ENCODE measurements around the gene TMEM176A. TPM values are rescaled to one million over a fixed set of nuclear protein-coding genes. Genes with fewer than 3 reads are reported as not detected.
A peak's percentile ranks its signal among the peaks of the same experiment; 100 is the strongest.

TMEM176A gene
- polyA plus RNA-seq, 2 of the 4 experiments (the other 2 are of a cell fraction): 0.05 TPM; not detected in 1

DNA sequence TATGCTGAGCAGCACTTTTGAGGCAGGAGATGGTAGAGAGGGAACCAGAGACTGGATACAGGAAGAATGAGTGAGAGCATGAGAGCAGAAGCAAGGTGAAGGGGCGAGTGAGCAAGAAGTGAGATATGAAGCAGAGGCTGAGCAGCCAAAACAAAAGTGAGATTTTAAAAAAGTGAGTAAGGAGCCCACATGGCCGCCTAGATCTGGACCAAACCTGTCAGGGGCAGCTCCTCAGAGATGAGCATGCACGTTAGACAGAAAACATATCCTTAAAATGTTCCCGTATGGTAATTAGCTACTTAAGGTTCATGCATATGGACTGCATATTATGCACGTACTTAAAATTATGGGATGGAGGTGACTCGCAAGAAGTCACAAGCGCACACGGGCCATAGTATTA is 22.5 kb downstream of the TMEM176A start:
- DNase-seq (ENCODE audit: low read depth in 1 of 2, low spot score in 1 of 2): no peak
- CTCF ChIA-PET: no interaction called here
- Histone ChIP-seq H3K9me3 (no peaks in the 10 kb centered on the region), H3K4me1 (no peaks in the 10 kb centered on the region), H3K4me3 (no peak overlapping the region), H3K4me2 (no peak overlapping the region), H3K27ac (no peak overlapping the region)
- FAIRE-seq: no peak
- TF ChIP-seq CEBPB (IDR thresholded peaks at IDR 0.05): no peak
- TF ChIP-seq FOSB (CRISPR knock-in tag; IDR thresholded peaks at IDR 0.05): no peak
- TF ChIP-seq RAD21 (conservative IDR thresholded peaks at IDR 0.05 in 1 of 2, IDR thresholded peaks at IDR 0.05 in 1 of 2): no peak
- TF ChIP-seq, protein P1, sequence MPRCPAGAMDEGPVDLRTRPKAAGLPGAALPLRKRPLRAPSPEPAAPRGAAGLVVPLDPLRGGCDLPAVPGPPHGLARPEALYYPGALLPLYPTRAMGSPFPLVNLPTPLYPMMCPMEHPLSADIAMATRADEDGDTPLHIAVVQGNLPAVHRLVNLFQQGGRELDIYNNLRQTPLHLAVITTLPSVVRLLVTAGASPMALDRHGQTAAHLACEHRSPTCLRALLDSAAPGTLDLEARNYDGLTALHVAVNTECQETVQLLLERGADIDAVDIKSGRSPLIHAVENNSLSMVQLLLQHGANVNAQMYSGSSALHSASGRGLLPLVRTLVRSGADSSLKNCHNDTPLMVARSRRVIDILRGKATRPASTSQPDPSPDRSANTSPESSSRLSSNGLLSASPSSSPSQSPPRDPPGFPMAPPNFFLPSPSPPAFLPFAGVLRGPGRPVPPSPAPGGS (IDR thresholded peaks at IDR 0.05): no peak
- TF ChIP-seq, protein P2, sequence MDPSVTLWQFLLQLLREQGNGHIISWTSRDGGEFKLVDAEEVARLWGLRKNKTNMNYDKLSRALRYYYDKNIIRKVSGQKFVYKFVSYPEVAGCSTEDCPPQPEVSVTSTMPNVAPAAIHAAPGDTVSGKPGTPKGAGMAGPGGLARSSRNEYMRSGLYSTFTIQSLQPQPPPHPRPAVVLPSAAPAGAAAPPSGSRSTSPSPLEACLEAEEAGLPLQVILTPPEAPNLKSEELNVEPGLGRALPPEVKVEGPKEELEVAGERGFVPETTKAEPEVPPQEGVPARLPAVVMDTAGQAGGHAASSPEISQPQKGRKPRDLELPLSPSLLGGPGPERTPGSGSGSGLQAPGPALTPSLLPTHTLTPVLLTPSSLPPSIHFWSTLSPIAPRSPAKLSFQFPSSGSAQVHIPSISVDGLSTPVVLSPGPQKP (IDR thresholded peaks at IDR 0.05; ENCODE audit: low read depth, low read length): no peak
- TF ChIP-seq FOSL2 (IDR thresholded peaks at IDR 0.05): no peak
- TF ChIP-seq FOSL2 (CRISPR knock-in tag; IDR thresholded peaks at IDR 0.05): no peak
- TF ChIP-seq, protein P3, sequence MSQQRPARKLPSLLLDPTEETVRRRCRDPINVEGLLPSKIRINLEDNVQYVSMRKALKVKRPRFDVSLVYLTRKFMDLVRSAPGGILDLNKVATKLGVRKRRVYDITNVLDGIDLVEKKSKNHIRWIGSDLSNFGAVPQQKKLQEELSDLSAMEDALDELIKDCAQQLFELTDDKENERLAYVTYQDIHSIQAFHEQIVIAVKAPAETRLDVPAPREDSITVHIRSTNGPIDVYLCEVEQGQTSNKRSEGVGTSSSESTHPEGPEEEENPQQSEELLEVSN (IDR thresholded peaks at IDR 0.05; ENCODE audit: borderline replicate concordance, low read depth): no peak
- TF ChIP-seq SREBF2 (IDR thresholded peaks at IDR 0.05): no peak
- TF ChIP-seq, protein P4, sequence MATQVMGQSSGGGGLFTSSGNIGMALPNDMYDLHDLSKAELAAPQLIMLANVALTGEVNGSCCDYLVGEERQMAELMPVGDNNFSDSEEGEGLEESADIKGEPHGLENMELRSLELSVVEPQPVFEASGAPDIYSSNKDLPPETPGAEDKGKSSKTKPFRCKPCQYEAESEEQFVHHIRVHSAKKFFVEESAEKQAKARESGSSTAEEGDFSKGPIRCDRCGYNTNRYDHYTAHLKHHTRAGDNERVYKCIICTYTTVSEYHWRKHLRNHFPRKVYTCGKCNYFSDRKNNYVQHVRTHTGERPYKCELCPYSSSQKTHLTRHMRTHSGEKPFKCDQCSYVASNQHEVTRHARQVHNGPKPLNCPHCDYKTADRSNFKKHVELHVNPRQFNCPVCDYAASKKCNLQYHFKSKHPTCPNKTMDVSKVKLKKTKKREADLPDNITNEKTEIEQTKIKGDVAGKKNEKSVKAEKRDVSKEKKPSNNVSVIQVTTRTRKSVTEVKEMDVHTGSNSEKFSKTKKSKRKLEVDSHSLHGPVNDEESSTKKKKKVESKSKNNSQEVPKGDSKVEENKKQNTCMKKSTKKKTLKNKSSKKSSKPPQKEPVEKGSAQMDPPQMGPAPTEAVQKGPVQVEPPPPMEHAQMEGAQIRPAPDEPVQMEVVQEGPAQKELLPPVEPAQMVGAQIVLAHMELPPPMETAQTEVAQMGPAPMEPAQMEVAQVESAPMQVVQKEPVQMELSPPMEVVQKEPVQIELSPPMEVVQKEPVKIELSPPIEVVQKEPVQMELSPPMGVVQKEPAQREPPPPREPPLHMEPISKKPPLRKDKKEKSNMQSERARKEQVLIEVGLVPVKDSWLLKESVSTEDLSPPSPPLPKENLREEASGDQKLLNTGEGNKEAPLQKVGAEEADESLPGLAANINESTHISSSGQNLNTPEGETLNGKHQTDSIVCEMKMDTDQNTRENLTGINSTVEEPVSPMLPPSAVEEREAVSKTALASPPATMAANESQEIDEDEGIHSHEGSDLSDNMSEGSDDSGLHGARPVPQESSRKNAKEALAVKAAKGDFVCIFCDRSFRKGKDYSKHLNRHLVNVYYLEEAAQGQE (IDR thresholded peaks at IDR 0.05): no peak
- no peak for TF ChIP-seq POLR2AphosphoS2 (conservative IDR thresholded peaks at IDR 0.05; ENCODE audit: low read length)
- POLR2A ChIA-PET: no interaction called here
- 31% methylated on average over 8 of the region's 8 CpGs for WGBS (ENCODE audit: missing lambda C conversion rate)
- ATAC-seq: no peak

DNA sequence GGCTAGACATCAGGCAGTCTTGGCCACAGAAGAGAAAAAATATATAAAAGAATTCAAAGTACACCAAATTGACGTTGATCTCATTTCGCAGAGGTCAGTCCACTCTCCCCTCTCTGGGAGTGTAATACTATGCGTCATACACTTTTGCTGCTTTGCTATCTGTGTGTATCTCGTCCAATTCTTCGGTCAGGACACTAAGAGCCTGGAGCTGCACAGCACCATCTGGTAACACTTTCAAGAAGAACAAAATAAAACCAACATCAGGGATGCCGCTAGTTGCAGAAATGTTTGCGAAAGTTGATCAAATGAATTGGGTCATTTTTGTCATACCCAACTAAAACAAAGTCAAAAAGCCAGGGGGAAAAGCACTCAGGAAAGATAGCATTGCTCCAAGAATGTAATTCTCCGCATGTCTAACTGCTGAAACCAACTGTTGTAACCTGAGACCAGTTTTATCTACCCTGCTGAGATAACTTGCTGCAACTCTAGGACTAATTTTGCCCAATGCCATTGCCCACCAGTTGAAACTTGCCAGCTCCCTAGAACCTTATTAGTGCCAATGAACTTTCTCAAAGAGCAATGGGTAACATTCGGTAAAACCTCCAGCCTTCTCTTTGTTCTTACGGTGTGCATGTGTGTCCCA is 23.0 kb downstream of the TMEM176A start:
- 54% methylated on average over 10 of the region's 10 CpGs for WGBS (ENCODE audit: missing lambda C conversion rate)
- FAIRE-seq (no peak), DNase-seq (ENCODE audit: low read depth in 1 of 2, low spot score in 1 of 2) (no peak), ATAC-seq (0 out of 6 replicates have a peak, but pooled peaks of 1 of the 2 experiments have one; percentile 22)
- TF ChIP-seq, protein P1 (IDR thresholded peaks at IDR 0.05): no peak
- TF ChIP-seq KDM1A (IDR thresholded peaks at IDR 0.05; ENCODE audit: low read depth) (no peak), TFCP2L1 (CRISPR knock-in tag; IDR thresholded peaks at IDR 0.05) (no peak), EHMT2 (IDR thresholded peaks at IDR 0.05; ENCODE audit: low read depth) (no peak), BHLHE40 (IDR thresholded peaks at IDR 0.05; ENCODE audit: low read depth, low read length) (no peak), ZNF302 (CRISPR knock-in tag; IDR thresholded peaks at IDR 0.05) (no peak), EP300 (IDR thresholded peaks at IDR 0.05) (no peak), NPAS2 (CRISPR knock-in tag; IDR thresholded peaks at IDR 0.05; ENCODE audit: borderline replicate concordance) (no peak), MYC (IDR thresholded peaks at IDR 0.05; ENCODE audit: borderline replicate concordance, low read length) (no peak), EHF (CRISPR knock-in tag; IDR thresholded peaks at IDR 0.05) (no peak), FOXS1 (CRISPR knock-in tag; IDR thresholded peaks at IDR 0.05) (no peak)
- TF ChIP-seq, protein P5, sequence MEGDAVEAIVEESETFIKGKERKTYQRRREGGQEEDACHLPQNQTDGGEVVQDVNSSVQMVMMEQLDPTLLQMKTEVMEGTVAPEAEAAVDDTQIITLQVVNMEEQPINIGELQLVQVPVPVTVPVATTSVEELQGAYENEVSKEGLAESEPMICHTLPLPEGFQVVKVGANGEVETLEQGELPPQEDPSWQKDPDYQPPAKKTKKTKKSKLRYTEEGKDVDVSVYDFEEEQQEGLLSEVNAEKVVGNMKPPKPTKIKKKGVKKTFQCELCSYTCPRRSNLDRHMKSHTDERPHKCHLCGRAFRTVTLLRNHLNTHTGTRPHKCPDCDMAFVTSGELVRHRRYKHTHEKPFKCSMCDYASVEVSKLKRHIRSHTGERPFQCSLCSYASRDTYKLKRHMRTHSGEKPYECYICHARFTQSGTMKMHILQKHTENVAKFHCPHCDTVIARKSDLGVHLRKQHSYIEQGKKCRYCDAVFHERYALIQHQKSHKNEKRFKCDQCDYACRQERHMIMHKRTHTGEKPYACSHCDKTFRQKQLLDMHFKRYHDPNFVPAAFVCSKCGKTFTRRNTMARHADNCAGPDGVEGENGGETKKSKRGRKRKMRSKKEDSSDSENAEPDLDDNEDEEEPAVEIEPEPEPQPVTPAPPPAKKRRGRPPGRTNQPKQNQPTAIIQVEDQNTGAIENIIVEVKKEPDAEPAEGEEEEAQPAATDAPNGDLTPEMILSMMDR (IDR thresholded peaks at IDR 0.05): no peak
- no peak overlapping the region for H3K27ac ChIP-seq
- CTCF ChIA-PET: no interaction called here
- no peak overlapping the region for H3K4me3 ChIP-seq
- no peak overlapping the region for H3K4me2 ChIP-seq
- POLR2A ChIA-PET: no interaction called here
- no peaks in the 10 kb centered on the region for H3K9me3 ChIP-seq
- no peaks in the 10 kb centered on the region for H3K4me1 ChIP-seq

Data from A549 (cell line).